ENCODE measurements around the gene DACT3. TPM values are rescaled to one million over a fixed set of nuclear protein-coding genes. Genes with fewer than 3 reads are reported as not detected.

The DACT3 gene
- total RNA-seq, 1 experiment from 2014 or later = not detected

GRCh38 chr19:46674416-46675178 lies 13.6 kb upstream of the DACT3 start:
- CTCF ChIA-PET = interaction anchor here (0.7 to 1.3 kb wide), 2 partner anchors 12 to 177 kb away, joined by 3 to 4 read pairs; no protein-coding TSS in a partner anchor
- no peaks in the 10 kb centered on the region for H3K9me3 Mint-ChIP-seq (ENCODE audit: low read depth, unreplicated experiment)
- H3K27me3 Mint-ChIP-seq (ENCODE audit: unreplicated experiment) = no peaks in the 10 kb centered on the region
- no peak overlapping the region for H3K4me3 Mint-ChIP-seq (ENCODE audit: low read depth, unreplicated experiment)
- intact Hi-C loops (cut with micrococcal nuclease; ENCODE audit: unreplicated experiment) = no loop called here
- H3K36me3 Mint-ChIP-seq (ENCODE audit: insufficient read depth, unreplicated experiment) = peaks cover 50% of the 10 kb centered on the region
- DNase-seq = peak; percentile 27
- TF ChIP-seq, protein P1, sequence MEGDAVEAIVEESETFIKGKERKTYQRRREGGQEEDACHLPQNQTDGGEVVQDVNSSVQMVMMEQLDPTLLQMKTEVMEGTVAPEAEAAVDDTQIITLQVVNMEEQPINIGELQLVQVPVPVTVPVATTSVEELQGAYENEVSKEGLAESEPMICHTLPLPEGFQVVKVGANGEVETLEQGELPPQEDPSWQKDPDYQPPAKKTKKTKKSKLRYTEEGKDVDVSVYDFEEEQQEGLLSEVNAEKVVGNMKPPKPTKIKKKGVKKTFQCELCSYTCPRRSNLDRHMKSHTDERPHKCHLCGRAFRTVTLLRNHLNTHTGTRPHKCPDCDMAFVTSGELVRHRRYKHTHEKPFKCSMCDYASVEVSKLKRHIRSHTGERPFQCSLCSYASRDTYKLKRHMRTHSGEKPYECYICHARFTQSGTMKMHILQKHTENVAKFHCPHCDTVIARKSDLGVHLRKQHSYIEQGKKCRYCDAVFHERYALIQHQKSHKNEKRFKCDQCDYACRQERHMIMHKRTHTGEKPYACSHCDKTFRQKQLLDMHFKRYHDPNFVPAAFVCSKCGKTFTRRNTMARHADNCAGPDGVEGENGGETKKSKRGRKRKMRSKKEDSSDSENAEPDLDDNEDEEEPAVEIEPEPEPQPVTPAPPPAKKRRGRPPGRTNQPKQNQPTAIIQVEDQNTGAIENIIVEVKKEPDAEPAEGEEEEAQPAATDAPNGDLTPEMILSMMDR (IDR thresholded peaks at IDR 0.05; ENCODE audit: unreplicated experiment) = no peak
- peak overlapping the region; percentile 35 for H3K27ac Mint-ChIP-seq (ENCODE audit: unreplicated experiment)
- BruUV-seq (replicated peaks) = TSS peak; percentile 8
- no peaks in the 10 kb centered on the region for H3K4me1 Mint-ChIP-seq (ENCODE audit: low read depth, unreplicated experiment)

- Mint-ChIP-seq H3K4me3 (ENCODE audit: low read depth, unreplicated experiment) (no peak overlapping the region), H3K4me1 (ENCODE audit: low read depth, unreplicated experiment) (peaks cover 8% of the 10 kb centered on the region), H3K9me3 (ENCODE audit: low read depth, unreplicated experiment) (no peaks in the 10 kb centered on the region), H3K36me3 (ENCODE audit: insufficient read depth, unreplicated experiment) (peaks cover 23% of the 10 kb centered on the region), H3K27me3 (ENCODE audit: unreplicated experiment) (no peaks in the 10 kb centered on the region), H3K27ac (ENCODE audit: unreplicated experiment) (no peak overlapping the region)
- intact Hi-C loops (cut with micrococcal nuclease; ENCODE audit: unreplicated experiment) = no loop called here
- BruUV-seq (replicated peaks) = TSS peak; percentile 30
- no peak for DNase-seq
- CTCF ChIA-PET = interaction anchor here (1.4 kb wide), 1 partner anchor 9 kb away, joined by 3 read pairs; no protein-coding TSS in a partner anchor
- TF ChIP-seq, protein P1 (IDR thresholded peaks at IDR 0.05; ENCODE audit: unreplicated experiment) = no peak
Observed at GRCh38 chr19:46670813-46671212, 9.8 kb upstream of the DACT3 start.

GRCh38 chr19:46668662-46669061 lies 7.7 kb upstream of the DACT3 start:
- TF ChIP-seq, protein P1 (IDR thresholded peaks at IDR 0.05; ENCODE audit: unreplicated experiment) = no peak
- Mint-ChIP-seq H3K9me3 (ENCODE audit: low read depth, unreplicated experiment) (no peaks in the 10 kb centered on the region), H3K4me1 (ENCODE audit: low read depth, unreplicated experiment) (peaks cover 8% of the 10 kb centered on the region), H3K27ac (ENCODE audit: unreplicated experiment) (no peak overlapping the region), H3K4me3 (ENCODE audit: low read depth, unreplicated experiment) (no peak overlapping the region), H3K27me3 (ENCODE audit: unreplicated experiment) (peaks cover 16% of the 10 kb centered on the region), H3K36me3 (ENCODE audit: insufficient read depth, unreplicated experiment) (peaks cover 9% of the 10 kb centered on the region)
- intact Hi-C loops (cut with micrococcal nuclease; ENCODE audit: unreplicated experiment) = no loop called here
- CTCF ChIA-PET = no interaction called here
- DNase-seq = no peak
- BruUV-seq (replicated peaks) = no TSS peak

GRCh38 chr19:46665072-46665471 lies 4.1 kb upstream of the DACT3 start:
- Mint-ChIP-seq H3K4me1 (ENCODE audit: low read depth, unreplicated experiment) (peaks cover 9% of the 10 kb centered on the region), H3K9me3 (ENCODE audit: low read depth, unreplicated experiment) (no peaks in the 10 kb centered on the region), H3K27me3 (ENCODE audit: unreplicated experiment) (peaks cover 37% of the 10 kb centered on the region), H3K27ac (ENCODE audit: unreplicated experiment) (no peak overlapping the region), H3K4me3 (ENCODE audit: low read depth, unreplicated experiment) (no peak overlapping the region), H3K36me3 (ENCODE audit: insufficient read depth, unreplicated experiment) (peaks cover 13% of the 10 kb centered on the region)
- CTCF ChIA-PET = interaction anchor here (1.0 kb wide), 1 partner anchor 48 kb away, joined by 3 read pairs; no protein-coding TSS in a partner anchor
- DNase-seq = no peak
- TF ChIP-seq, protein P1 (IDR thresholded peaks at IDR 0.05; ENCODE audit: unreplicated experiment) = no peak
- intact Hi-C loops (cut with micrococcal nuclease; ENCODE audit: unreplicated experiment) = no loop called here
- BruUV-seq (replicated peaks) = no TSS peak
